Activated gamma-delta T cell treated with Interleukin-2 at 50 U/mL for 16 hours (primary cell): ENCODE data around the gene RBM17.
"Not testable (repeated sequence)": the region's sequence is repeated elsewhere in the genome, so short reads cannot be mapped to it uniquely, and the experiment has no call there.

ENCODE experiments used
- DNase-seq: peaks from one replicate; pipeline ENCODE4 v3.0.0-alpha.2; 2020

The RBM17 gene

DNA sequence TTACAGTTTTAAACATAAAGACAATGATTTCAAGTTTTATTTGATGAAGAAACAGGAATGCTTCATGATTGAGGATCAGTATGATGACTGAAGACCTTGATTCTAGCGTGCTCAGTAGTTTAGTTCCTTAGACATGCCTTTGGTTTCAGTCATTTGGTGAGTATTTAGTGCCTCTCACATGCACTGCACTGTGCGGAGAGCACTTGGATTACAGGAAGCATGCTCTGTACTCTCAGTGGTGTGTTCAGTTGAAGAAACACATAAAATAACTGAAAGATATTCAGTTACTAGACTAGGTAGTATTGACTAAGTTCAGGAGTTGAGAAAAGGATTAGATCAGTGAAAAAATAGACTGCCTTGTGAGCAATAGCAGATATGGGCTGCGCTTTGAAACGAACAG is 25.5 kb downstream of the RBM17 start:
- DNase-seq = no peak

DNA sequence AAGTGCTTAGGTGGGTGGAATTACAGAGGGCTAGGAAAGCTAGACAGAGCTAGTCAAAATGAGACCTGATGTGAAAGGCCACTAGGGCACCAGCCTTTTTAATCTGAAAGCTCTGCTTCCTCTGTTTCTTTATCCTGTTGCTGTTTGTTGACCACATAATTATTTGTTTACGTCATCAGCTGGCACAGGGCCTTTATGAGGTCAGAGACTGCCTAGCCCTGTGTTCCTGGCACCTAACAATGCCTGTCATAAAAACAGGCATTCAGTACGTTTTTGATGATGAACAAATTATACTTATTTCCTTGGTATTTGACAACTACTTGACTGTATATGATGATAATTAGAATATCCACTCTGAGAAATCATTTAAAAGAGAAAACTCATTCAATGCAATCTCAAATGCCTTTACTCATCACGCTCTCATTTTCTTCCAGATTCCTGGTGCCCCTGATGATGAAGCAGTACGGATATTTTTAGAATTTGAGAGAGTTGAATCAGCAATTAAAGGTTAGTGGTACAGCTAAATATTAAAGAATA is 26.0 kb downstream of the RBM17 start:
- DNase-seq = no peak

DNA sequence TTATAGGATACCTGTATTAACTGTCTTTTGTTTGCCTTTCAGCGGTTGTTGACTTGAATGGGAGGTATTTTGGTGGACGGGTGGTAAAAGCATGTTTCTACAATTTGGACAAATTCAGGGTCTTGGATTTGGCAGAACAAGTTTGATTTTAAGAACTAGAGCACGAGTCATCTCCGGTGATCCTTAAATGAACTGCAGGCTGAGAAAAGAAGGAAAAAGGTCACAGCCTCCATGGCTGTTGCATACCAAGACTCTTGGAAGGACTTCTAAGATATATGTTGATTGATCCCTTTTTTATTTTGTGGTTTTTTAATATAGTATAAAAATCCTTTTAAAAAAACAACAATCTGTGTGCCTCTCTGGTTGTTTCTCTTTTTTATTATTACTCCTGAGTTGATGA is 26.6 kb downstream of the RBM17 start:
- no peak for DNase-seq

DNA sequence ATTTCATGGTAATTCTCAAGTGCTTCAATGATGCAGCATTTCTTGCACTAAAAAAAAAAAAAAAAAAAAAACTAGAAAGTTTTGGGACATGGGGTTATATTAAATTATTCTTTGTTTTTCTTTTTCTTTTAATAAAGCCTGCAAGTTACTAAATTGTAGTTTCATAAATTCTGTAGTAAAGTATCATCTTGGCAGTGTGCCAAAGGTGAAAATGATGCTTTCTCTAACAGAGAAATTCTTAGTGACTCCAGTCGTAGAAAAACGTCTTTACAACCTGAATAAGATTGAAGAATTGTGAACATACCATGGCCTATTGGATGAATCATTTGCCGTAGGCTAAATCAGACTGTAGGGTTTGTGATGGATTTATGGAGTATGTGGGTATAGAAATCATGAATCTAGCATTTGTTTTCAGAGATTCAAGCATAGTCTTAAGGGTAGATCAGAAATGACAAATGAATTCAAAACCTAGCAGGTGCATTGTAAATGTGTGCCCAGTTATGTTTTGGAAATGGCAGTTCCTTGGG is 27.1 kb downstream of the RBM17 start:
- no peak for DNase-seq

DNA sequence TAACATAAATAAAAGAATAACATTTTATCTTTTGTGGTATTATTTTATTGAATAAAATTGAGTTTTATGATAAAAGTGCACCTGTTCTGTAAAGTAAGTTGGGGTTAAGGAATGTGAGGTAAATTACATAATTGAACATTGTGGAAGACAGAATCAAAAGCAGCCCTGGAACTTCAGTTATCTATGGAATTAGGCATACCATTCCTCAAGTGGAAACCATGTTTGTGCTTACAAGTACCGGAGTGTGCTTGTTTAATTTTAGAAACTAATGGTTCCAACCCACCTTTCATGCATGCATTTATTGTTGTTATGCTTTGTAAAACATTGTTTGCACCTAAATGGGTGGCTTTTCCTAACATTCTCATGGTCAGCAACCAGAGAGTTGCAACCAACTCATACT is 28.0 kb downstream of the RBM17 start:
- no peak for DNase-seq

DNA sequence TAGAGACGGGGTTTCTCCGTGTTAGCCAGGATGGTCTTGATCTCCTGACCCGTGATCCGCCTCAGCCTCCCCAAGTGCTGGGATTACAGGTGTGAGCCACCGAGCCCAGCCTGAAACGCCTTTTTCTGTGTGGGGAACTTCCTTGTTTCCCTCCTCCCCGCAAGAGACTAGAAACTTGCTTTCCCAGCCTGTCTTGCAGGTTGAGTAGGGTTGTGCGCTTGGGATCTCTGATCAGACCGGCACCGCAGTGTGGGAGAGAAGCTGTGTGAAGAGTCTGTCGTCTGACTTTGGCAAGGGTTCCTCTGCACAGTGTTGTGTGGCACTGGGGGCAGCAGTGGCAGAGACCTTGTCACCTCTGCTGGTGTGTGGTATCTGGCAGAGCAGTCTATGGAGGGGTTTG is 28.9 kb downstream of the RBM17 start:
- no peak for DNase-seq

DNA sequence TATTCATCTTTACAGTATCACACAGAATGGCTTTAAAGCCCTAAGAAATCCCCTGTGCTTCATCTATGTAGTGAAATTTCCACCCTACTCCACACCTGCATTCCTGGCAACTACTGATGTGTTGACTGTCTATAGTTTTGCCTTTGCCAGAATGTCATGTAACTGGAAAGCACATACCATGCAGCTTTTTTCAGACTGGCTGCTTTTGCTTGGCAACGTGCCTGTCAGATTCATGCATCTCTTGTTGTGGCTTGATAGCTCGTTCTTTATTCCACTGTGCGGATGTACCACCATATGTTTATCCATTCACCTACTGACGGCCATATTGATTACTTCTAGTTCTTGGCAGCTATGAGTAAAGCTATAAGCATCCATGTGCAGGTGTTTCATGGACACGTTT is 30.6 kb downstream of the RBM17 start:
- no peak for DNase-seq

DNA sequence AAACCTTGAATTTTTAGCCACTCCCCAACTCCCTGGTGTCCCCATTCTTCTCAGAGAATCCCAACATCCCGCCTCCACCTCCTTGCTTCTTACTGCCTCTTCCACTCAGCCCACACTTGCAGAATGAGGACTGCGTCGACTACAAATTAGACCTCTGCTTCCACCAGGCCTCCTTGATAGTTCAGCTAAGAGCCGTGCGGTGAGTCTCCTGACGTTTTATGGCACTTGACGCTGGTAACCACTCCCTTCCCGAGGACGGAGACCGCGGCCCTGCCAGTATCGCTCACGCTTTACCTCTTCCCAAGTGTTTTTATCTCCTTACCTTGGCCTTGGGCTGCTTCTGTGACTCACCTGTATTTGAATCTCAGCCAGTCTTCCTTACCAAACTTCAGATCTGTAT is 31.1 kb downstream of the RBM17 start:
- DNase-seq = no peak

DNA sequence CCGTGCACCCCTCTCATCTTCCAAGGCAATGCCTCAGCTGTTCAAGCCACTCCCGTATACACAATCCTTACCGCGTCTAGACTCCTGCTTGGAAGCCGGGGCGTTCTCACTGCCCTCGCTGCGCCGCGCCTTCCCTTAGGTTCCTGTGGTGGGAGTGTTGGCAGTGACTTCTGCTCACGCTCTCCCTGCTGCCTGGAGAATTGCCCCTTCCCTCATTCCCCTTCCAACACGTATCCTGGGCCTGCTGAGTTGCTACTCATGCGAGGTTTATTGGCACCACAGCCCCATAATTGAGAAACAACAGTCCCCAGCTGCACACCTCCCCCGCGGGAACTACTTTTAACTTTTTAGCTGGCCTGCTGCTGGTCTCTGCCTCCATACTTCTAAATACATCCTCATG is 31.9 kb downstream of the RBM17 start:
- DNase-seq = no peak

DNA sequence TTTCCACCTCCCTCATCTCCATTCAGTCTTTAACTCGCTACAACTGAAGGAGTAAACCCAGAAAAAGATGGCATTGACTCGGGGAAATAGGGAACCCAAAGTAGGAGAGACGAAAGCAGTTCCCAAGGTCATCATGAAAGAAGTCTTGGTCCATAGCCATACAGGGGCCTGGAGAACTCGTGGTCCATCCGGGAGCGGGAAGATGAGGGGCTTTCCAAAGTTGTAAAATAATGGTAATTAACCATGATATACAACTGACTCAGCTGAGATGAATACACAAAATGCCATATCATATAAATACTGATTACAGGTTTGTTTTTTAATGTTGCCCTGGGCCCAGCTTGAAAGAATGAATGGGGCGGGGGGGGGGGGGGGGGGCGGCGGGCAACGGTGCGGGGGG is 32.3 kb downstream of the RBM17 start:
- no peak for DNase-seq

DNA sequence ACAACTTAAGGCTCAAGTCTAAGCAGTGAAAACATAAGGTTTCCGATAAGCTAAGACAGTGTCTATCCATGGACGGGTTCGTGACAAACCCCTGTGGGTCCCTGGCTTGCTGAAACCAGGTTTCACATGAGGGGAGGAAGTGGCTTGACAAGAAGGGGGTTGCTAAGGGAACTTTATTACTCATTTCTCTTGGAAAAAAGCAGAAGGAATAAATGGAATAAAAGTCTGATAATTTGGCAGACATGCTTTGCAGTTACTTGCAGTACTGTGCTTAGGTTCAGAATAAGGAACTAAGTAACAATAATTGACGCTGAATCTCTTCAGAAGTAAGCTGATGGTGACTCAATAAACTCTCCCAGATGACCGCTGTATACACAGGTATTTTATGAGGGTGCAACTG is 34.7 kb downstream of the RBM17 start:
- no peak for DNase-seq

DNA sequence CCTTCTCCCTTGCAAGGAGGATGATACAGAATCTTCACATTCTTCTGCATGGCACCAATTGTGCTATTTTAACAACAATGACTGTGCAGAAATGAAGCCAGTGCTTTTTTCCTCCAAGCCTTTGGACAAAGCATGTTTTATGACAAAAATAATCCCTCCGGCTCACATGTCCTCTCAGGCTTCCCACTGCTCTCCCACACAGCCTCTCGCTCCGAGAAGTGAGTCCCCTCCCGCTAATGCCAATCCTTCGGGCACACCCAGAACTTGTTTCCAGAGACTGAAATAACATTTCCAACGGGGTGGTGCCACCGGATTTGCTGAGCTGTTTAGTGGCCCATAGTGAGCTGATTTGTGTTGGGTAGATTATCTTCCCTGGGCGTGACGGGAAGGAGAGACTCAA is 35.8 kb downstream of the RBM17 start:
- no peak for DNase-seq

DNA sequence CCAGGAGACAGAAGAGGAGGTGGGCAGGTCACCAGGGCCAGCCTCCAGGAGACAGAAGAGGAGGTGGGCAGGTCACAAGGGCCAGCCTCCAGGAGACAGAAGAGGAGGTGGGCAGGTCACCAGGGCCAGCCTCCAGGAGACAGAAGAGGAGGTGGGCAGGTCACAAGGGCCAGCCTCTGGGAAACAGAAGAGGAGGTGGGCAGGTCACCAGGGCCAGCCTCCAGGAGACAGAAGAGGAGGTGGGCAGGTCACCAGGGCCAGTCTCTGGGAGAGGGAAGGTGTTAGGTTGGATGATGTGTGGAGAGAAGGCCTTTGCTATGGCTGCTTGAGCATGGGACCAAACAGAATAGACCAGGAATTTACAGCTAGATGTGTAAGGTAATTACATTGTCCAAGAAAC is 38.6 kb downstream of the RBM17 start:
- not testable (repeated sequence) for DNase-seq

DNA sequence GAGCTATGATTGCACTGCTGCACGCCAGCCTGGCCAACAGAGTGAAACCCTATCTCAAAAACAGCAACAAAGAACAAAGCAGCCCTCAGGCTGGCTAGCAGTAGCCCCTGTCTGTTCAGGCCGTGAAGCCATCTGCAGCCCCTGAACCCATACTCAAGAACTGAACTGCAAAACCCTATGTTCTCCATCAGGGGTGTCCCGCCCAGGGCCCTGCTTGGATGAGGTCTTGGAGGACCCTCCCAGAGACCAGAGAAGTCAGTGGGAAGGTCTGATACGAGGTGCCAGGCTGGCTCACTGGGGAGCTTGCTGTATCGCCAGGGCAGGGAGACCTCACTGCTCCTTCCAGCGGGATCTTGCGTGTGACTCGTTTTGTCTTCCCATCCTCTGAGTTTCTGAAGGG is 39.3 kb downstream of the RBM17 start:
- no peak for DNase-seq

DNA sequence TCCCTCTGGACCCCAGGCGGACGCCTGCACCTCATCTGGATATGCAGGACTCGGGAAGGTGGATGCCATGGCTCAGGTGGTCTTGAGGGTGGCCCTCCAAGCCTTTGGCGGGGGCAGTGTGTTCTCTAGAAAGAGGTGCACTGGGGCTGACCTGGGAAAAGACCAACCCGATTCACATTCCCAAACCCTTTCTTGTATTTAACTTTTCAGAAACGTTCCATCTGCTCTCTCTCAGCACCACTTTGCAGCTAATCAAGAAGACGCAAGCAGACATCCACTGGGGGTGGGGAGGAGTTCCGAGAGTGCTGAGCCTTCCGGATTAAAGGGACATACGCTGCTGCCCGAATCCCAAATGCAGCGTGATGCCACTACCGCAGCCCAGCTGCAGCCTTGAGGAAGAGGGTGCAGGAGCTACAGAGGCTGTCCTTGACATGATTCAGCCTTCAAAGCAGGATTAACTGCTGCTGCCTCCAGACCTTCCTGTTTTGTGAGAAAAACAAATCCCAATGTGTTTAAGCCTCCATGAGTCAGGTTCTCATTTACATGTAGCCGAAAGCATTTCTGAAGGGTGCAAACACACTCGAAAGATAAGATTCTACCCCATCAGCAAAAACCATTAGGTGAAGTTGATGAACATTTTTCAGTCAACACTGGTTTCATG is 39.9 kb downstream of the RBM17 start:
- no peak for DNase-seq

DNA sequence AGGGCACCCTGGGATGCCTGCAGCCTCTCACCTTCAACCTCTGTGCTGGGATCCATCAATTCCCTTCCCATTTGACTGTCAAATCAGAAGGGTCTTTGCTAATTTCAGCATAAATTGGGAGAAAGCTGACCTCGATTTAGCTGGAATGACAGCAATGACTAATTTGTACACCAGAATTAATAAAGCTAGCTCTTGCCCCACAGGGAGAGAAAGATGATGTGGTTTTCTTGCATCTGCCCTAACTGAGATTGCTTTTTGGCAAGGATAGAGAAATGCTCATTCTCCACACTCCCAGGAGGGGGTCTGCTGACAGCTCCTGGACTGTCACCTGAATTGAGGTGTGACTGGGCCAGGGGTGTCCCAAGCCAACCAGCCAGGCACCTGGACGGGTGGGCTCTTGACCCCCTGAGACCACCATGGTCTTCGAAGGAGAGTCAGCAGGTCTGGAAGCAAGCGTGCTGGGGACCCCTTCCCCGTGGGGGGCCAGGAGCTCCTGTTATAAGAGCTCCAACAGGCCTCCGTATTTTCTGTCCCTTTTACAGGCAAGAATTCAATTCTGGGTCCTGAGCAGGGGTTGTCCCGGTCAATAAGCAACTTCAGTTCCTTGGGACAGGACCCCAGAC is 42.1 kb downstream of the RBM17 start:
- no peak for DNase-seq

DNA sequence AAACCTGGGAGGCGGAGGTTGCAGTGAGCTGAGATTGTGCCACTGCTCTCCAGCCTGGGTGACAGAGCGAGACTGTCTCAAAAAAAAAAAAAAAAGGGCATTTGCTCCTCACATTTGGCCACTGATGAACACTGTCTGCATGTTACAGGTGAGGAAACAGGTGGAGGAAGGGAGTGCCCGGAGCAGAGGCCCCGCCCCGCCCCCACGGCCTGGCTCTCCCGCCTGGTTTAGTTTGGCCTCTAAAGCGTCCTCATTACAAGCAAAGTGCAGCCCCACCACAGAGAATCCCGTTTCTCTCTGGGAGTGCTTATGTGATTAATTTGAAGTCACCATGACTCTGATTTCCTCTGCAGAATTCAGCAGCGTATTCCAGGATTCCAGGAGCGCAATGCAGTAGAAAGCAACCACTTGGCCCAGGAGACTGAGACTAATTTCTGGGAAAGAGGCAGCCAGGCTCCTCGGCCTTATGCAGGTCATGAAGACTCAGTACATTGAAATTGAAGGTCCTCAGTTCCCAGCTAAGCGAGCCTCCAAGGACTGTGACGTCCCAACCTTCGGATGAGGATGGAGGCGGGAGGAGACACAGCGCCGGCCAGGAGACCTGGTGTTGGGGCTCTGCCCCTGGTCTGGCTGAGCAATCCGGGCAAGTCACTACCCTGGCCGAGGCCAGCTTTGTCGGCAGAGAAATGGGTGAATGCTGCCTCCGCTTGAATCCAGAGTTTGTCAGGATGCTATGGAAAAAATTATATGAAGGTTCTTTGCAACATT is 44.7 kb downstream of the RBM17 start:
- no peak for DNase-seq

DNA sequence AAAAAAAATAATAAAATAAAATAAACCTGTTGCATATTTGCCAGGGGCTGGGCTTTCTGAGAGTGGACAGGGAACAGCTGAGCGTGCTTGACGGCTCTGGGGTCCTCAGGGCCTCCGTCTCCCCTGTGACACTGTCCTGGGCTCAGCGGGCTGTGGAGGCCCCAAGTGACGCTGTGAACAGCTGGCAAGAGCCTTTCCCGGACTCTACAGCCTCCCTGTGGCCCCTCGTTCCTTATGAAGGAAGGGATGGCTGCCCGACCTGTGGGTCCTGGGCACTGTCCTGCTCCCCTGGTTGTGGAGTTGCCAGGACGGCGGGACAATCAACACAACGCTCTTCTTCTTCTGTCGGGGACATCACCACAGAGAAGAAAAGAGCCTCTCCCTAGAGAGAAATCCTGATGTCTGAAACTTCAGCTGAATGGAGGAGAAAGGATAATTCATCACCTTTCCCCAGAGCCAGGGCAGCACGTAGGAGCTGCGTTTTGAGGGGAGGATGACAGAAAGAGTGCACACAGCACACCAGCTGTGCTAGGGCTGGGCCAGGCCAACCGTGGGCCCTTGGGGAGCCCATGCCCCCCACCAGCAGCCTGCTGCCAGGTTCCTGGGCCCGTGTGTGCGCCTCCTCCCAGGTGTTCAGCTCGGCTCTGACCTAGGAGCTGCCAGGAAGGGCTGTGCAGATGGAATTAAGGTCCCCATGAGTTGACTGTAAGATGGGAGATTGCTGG is 45.4 kb downstream of the RBM17 start:
- no peak for DNase-seq

DNA sequence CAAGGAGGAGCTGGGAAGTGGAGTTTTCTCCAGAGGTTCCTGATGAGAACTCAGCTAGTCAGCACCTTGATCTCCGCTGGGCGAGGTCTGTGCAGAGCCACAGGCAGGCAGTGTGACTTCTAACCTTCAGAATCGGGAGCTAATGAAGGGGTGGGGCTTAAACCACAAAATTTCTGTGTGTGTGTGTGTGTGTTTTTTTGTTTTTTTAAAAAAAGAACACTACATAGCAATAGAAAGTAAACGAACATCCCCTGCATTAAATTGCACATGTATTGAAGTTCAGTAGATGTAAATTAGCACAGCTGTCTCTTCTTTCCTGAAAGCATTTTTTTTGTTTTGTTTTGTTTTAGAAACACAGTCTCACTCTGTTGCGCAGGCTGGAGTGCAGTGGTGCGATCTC is 46.2 kb downstream of the RBM17 start:
- DNase-seq = no peak

DNA sequence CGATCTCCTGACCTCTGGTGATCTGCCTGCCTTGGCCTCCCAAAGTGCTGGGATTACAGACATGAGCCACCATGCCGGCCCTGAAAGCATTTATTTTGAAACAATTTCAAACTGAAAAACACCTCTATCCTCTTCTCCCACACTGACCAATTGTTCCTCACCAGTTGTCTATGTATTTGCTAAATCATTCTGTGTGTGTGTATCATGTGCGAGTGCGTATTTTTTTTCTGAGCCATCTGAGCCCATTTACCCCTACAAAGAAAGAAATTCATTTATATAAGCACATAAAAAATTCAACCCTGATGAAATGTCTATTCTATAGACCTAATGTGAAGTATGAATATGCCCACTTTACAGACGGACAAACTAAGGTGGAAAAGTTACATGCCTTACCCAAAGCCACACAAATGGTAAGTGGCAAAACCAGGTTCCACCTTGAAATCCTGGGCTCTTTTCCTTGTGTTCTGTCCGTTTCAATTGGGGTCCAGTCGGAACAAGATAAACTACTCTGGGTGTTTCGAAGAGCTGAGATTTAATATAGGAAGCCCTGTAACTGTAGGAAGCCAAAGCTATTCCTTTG is 46.8 kb downstream of the RBM17 start:
- no peak for DNase-seq

DNA sequence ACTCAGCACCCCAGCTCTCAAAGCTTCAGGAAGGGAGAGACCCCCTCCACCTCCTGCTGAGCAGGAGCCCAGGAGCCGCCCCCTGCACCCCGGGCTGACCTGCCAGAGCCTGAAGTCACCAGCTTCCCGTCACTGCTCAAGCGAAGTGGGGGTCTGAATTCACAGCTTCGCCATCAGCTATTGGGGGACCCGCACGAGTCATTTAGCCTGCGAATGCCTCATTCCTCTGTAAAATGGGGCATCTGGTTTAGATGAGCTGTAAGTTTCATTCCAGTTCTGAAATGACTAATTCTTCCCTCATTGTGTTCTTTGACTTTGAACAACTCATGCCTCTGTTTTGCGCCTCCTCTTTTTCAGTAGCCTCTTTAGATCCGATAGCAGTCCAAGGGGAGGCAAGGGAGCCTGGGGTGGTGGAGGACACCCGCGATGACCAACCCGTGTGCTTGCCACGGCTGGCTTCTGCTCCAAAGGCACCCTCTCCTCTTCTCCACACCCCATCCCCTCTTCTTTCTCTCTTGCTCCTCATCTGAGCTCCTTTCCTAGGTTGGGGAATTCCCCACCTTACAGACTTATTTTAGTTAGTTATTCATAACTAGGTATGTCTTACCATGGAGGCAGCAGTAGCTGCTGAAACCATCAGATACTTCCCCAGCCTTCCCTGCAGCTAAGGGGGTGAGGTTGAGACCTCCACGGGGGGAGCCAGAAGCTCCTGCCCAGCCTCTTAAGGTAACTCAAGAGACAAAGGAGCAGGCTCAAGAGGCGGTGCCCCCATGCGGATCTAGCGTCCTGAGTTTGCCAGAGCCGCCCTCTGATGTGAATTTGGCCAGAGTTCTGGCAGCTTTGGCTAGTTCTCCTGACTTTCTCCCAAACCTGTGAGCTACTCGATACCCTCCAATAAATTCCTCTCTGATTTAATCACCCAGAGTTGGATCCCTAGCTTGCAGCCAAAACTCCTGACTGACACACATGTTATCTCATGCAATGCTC is 47.7 kb downstream of the RBM17 start:
- DNase-seq = no peak

DNA sequence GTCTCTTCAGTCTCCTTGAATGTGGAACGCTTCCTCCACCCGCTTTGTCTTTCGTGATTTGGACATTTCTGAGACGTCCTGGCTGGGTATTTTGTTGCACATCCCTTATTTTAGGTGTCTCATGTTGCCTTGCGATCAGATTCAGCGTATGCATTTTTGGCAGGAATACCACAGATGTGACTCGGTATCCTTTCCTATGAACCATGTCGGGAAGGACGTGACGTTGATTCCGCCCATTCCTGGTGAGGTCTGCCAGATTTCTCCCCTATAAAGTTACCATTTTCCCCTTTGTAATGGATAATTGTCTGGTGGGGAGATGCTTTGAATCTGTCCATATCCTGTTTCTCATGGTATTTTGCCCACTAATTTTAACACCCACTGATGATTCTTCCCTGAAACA is 49.6 kb downstream of the RBM17 start:
- no peak for DNase-seq
